DMS53 treated with DMSO at 0.1 percent for 48 hours (cell line): Measurements from ENCODE around the gene CYBC1.
A peak's percentile ranks its signal among the peaks of the same experiment; 100 is the strongest.

Source experiments
- DNase-seq: peaks from one replicate; lab custom pipeline; 2025; ENCODE audit not compliant: unreplicated experiment; lab: John Stamatoyannopoulos, UW

The CYBC1 gene

DNA sequence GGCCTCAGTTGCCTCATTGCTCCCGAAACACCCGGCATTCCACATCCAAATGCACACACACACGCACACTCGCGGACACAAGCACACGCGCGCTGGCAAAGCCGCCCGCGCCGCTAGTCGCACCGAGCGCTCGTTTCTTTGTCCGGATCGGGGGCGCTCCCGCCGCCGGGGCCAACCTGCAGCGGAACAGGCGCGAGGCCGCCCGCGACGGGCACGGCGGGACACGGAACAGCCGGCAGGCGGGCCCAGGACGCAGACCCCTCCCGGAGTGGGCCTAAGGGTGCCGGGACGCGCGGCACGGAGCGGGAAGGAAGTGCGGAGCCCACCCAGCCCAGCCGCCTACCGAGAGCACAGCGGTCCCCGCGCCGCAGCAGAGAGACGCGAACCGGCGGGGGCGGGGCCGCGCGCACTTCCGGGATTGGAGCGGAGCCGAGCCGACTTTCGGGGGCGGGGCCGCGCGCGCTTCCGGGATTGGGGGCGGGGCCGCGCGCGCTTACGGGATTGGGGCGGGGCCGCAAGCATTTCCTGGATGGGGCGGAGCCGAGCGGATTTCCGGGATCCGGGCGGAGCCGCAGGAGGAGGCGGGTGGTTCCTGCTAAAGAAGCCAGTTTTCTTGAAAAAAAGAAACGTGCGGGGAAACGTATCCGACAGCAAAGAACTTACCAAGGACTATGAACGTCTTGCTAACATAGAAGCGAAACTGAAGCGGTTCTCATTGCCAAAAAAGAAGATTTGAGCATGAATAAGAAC lies at the start of gene CYBC1:
Gene CYBC1 (minus strand): TSS at position 396 of the 750 bp plus-strand sequence. CDS start 1,498 bp downstream, outside the sequence.
- peak; percentile 94 for DNase-seq

DNA sequence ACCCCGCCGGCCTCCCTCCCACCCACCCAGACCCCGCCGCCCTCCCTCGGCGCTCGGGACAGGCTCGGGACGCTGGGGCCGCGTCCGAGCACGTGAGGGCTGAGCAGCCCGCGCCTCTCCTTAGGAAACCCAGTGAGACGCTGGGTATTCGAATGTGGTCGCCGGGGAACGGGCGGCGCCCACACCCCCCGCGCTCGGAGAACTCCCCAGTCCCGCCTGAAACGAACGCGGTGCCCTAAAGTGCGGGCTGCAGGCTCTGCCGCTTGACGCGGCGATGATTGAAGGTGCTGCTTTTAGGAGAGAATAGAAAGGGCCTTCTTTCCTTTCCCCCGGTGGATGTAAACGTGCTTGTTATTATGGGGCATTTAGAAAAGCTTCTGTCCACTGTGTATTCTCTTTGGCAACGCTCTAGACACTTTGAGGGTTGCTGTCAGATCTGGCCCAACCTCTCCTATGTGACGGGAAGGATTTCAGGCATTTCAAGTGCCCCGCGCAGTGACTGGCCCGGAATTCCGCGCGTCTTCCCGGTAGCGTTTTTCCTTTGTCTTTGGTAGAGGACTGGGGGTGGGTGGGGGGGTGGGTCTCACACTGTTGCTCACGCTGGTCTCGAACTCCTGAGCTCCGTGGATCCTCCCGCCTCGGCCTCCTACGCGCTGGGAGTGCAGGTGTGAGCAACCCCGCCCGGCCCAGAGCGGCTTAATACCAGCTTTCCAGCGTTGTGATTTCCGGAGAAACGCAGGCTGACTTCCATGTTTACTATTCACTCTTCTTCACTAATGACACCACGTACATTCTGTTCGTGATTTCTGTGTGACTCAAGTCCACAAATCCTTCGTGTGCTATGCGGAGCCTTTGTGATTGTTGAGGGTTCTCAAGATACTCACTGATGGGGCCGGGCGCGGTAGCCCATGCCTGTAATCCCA lies 47.2 kb upstream of the CYBC1 start:
- DNase-seq = peak; percentile 38

DNA sequence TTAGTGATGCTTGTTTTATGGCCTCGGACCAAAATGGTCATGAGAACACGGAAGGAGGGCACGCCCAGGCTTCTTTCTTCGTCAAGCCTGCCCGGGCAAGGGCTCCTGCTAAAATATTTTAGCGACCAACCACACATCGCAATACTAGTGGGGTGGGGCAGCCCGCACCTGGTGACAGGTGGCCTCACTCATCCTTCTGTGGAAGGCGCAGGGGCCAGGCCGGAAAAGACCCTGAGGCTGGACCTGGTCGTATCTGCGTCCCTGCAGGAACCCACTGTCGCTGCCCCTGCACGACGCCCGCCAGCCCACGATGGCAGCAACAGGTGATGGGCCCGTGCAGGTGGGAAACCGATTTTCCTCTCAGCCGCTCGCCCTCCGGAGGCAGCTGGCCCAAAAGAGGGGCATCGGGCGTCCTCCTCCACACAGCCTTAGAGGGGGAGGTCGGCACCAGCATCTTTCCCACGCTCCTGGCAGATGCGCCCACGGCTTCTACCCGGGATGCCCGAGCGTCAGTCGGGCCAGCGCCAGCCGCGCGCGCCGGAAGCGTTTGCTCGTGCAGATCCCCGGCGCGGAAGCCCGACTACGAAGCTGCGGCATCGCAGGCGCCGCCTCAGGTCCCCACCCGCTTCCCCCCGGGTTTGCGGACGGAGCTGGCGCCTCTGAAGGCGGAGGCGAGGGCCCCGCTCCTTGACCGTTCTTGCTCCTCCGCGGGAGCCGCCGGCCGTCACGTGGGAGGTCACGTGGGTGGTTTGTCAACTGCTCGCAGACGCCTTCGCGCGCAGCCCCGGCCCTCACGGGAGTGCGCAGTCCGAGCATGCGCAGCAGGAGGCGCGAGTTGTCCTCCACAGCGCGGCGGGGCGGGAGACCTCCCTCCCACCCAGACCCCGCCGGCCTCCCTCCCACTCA lies 46.2 kb upstream of the CYBC1 start:
- DNase-seq = peak; percentile 82

DNA sequence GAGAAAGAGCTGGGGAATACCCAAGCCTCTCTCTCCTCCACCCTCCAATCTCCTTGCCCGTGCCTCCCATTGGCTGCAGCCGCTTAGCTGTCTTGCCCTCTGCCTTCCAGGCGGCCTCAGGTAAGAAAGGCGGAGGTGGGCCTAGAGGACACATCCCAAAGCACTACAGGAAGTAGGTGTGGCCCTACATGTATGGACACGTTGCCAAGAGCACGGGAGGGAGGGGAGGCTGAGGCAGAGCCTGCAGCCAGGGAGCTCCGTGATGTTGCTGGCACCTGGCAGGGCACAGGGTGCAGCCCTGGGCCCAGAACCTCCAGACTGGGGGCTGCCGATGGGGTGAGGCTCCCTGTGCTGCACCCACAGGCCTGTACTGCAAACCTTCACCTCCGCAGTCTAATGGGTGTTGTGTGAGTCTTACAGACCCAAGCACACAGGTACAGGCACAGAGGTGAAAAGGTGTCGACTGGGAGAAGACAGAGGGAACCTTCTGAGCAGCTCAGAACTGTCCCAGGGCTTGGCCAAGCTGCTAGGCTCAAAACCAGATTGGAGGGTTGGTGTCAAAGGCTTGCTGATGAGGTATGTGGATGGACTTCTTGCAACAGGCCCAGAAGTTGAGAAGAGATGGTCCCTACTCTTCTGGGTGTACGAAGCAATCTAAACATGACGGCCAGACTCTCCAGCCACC lies 45.4 kb upstream of the CYBC1 start:
- DNase-seq = no peak

DNA sequence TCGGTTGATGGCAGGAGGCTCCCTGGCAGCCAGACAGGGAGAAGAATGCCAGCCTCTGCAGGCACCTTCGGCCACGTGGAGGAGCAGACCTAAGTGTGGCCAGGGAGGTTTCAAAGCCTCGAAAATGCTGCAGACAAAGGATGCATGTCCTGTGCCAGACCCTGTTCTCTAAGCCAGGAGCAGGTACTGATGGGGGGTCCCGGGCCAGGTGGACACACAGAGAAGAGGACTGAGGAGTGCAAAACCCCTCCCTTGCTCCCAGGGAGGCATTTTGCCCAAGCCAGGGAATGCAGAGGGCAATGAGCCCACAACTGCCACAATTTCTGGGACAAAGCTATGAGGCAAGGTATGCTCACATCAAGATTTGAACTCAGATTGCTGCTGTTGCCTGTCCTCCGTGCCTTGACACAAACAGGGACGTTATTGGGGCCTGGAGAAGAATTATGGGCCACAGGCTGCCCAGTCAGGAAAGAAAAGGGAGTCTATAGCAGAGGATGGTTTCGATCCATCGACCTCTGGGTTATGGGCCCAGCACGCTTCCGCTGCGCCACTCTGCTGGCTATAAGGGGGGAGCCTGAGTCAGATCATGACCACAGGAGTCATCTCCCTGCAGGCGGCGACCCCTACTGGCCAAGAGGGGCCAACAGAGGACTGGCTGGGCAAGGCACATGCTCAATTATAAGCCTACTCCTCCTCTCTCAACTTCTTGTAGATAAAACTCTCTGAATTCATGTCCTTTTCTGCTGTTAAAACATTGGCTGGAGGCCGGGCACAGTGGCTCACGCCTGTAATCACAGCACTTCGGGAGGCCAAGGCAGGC lies 43.9 kb upstream of the CYBC1 start:
- peak; percentile 88 for DNase-seq

DNA sequence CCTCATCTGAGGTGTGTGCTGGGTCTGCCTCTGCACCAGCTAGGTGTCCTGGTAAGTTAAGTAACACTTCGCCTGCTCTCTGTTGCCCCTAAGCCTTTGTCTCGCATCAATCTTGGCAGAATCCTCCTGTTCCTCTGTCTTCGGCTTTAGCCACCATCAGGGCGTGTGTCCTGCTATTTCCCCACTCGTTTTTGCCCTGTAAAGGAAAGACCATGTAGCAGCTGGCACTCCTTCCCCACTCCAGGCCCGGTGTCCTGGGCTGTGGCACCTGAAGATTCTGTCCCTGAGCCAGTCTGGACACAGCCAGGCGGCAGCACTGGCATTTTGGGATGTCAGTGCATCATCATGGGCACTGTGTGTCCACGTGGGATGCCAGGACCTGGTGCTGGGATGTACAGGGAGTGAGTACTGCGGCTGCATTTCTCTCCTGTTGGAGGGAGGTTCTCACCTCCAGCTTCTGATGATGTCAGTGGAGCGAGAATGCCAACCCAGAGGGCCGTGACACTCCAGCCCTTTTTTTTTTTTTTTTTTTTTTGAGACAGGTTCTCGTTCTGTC lies 42.8 kb upstream of the CYBC1 start:
- DNase-seq = no peak

DNA sequence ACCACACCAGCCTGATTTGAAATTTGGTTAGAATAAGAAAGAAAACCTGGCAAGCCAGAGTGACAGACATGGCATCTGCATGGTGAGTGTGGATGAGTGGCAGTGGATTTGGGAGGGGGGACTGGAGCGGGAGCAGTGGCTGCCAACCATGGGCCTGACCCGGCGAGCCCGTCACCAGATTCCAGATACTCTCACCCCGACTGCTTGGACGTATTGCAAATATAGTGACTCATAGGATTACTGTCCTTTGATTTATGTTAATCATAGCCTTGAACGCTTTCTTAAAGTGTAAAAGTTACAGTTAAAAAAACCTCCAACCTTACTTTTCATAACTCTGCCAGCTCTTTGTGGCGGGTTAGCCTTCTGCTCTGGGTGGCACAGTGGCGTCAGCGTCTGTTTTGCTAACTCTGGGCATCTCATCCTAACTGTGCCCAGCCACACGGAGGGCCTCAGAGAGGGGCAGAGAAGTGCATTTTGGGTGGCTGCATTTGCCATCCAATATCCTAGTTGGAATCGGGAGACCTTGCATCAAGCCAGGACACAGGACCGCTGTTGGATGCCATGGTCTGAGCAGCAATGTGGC lies 42.2 kb upstream of the CYBC1 start:
- no peak for DNase-seq

DNA sequence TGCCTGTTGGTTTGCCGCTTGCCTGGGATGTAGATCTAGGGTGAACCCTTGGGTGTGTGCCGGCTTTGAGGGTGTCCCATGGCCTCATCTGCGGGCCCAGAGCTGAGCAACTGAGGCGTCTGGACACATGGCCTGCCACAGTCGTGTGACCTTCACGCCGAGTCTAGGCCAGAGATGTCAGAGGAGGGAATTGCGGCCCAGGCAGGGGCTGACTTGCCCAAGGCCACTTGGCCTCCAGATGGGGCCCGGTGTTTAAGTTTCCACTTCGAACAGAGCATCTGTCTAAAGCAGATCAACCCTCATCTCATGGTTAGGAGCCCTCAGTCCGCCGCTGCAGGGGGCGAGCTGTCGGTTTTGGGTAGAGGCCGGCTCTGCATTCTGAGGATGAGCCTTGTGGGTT lies 41.0 kb upstream of the CYBC1 start:
- DNase-seq = no peak

DNA sequence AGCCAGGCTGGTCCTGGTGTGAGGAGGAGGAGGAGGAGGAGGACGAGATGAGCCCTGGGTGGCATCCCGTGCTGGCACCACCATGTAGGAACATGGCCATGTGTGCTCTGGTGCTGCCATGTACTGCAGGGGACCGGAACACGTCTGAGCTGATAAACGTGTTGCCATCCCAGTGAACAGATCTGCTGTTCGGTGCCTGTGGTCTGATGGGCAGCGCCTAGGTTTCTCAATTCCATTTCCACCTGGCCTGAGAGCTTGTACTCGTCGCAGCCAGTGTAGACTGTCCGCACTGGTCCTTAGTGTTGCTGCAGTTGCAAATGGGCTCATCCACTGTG lies 40.6 kb upstream of the CYBC1 start:
- no peak for DNase-seq

DNA sequence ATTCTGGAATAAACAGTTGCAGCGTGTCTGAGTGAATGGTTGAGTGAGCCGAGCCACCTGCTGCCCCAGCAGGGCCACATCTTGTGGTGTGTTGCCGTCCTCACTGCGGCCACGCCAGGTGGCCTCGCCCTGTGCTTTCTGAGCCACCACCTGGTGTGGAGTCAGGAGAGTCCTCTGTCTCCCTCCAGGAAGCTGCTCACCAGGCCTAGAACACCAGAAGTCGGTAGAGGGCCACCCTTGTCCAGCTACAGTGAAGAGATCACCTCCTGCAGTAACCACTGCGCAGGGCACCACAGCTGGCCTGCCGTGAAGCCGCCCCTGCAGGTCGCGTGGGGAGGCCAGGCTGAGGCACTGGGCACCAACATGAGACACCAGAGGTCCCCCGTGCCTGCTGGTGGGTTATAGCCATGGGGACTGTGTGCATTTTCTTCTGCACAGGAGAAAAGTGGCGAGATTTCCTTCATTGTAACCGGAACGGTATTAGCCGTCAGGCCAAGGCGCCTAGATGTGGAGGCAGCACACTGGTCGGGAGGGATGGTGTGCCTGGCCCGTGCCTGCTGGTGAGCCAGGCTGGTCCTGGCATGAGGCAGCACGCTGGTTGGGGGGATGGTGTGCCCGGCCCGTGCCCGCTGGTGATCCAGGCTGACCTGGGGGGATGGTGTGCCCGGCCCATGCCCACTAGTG lies 40.1 kb upstream of the CYBC1 start:
- DNase-seq = peak; percentile 88

DNA sequence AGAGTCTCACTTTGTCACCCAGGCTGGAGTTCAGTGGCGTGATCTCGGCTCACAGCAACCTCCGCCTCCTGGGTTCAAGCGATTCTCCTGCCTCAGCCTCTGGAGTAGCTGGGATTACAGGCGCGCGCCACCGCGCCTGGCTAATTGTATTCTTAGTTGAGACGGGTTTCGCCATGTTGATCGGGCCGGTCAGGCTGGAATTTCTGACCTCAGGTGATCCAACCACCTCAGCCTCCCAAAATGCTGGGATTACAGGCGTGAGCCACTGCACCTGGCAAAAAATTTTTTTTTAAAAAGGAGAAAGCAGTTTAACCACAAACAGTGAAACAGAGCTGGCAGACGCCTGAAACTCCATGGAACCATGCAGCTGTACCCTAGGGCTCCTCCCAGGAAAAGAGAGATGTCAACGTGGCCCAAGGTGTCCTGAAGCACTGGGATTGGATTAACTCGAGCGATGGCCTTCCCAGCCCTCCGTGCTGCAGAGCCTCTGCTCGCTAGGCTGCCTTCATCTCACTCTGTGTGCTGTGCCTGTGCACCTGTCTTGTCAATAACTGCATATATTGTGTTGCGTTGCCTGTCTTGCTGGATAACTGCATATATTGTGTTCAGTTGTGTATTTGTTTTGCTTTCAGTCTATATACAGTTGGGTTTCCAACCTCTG lies 39.4 kb upstream of the CYBC1 start:
- DNase-seq = peak; percentile 88

DNA sequence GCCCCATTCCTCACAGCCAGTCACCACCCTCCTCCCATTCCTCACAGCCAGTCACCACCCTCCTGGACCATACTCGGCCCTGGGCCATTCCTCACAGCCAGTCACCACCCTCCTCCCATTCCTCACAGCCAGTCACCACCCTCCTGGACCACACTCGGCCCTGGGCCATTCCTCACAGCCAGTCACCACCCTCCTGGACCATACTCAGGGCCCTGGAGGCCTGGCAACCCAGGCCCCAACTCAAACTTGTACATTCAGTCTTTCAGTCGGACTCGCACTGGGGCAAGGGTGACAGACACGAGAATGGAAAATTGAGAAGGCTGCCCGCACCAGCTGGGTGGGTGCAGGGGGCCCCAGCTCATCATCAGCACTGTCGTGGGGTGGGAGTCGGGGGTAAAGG lies 38.6 kb upstream of the CYBC1 start:
- DNase-seq = no peak

DNA sequence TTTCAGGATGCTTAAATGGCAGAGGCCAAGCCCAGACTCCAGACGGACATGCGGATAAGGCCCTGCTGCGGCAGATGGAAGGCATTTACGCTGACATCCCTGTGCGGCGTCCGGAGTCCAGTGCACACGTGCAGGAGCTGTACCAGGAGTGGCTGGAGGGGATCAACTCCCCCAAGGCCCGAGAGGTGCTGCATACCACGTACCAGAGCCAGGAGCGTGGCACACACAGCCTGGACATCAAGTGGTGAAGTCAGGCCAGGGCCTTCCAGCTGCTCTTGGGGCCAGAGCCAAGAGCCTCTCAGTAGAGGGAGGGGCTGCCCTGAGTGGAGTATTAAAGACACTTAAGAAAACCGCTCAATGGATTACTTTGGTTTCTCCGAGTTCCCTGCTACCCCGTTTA lies 37.4 kb upstream of the CYBC1 start:
- DNase-seq = no peak

DNA sequence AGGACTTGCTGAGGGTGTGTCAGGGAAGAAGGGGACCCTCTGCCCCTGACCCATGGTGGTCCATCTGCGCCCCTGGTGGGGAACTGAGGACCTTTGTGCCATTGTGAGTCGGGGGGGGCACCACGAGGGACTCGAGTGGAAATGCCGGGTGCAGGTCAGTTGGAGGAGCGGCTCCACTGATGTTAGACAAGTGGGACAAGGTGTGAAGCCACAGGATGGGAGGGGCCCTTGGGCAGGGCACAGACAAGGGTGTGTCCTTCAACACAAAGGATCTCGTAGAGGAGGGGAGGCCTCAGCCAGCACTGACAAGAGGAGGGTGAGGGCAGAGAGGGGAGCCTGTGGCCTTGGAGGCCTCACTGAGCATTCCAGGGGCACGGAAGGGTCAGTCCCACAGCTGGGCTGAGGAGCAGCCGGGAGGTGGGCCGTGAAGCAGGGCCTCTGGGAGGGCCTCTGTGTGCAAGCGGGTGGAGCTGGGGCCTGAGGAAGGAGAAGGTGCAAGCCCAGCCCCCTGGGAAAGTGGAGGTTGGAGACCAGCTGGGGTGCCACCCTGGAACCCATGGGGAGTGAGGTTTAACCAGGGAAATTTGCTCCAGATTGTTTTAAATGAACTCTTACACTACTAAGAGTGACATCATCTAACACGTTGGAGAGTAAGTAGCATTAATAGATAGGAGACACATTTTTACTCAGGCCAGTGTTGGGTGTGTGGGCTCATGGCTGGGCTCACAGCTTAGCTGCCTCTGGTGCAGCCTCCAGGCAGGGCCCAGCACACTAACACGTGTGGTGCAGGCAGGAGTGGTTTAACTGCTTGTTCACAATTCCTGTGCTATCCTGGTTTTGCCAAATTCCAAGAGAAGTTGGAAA lies 35.9 kb upstream of the CYBC1 start:
- DNase-seq = no peak

DNA sequence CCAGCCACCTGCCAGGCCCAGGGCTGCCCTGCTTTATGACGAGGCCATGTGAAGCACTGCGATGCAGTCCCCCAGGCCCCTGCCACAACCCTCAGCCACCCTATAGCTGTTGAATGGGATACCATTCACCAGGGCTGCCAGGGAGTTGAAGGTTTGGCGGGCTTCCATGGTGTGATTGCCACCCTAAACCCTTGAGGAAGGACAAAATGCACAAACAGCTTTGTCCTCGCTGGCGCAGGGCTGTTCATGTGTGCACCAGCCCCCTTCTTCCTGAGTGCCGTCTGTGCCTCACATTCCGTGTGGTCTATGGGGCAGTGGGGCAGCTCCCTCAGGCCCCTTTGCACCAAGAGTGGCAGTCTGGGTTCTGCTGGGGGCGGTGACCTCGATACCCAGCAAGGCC lies 33.3 kb upstream of the CYBC1 start:
- DNase-seq = no peak

DNA sequence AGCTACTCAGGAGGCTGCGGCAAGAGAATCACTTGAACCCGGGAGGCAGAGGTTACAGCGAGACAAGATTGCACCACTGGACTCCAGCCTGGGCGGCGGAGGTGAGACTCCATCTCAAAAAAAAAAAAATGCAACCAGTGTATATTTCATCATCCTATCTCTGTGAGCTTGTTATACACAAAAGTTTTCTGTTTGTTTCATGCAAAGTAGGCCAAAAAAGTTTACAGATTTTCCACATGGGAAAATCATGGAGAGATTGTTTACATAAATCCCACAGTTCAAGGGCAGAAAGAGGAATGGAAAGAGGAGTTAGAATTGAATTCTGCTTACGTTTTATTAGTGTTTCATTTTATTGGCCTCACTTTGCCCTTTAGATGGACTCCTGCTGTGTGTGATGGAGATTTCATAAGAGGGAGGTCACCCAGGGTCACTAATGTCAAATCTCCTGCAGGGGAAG lies 32.7 kb upstream of the CYBC1 start:
- no peak for DNase-seq

DNA sequence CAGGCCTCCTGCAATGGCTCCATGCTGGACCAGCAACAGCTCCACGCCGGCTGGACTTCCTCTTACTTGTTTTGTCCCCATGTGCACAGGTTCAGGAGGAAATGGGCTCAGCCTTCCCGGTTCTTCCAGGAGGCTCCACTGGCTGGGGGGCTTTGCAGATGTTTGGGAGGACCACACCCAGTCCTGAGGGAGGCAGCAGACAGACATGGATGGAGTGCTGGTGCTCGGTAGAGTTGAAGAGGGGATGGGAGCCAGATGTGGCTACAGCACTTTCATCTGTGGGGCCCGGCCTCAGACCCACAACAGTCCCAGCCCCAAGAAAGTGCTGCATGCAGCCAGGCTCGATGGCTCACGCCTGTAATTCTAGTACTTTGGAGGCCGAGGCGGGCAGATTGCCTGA lies 29.8 kb upstream of the CYBC1 start:
- no peak for DNase-seq
